Germinal center (tissue), 1 donor: Measurements from ENCODE around the gene ZYG11A.
"Not testable (repeated sequence)": the region's sequence is repeated elsewhere in the genome, so short reads cannot be mapped to it uniquely, and the experiment has no call there.

ENCODE experiments used
- DNase-seq: peaks from one replicate; pipeline ENCODE4 v3.0.0; 2012; ENCODE audit warnings: mixed read lengths, low spot score

Gene ZYG11A

GRCh38 chr1:52842643-52843310 is at the start of gene ZYG11A:
Gene ZYG11A (plus strand): TSS chr1:52842760. CDS start chr1:52842884, 124 bp downstream.
- DNase-seq: peak; percentile 90

GRCh38 chr1:52793717-52794116 is 48.8 kb upstream of the ZYG11A start:
- DNase-seq: not testable (repeated sequence)

- DNase-seq: no peak
These were observed 47.1 kb upstream of the ZYG11A start for GRCh38 chr1:52795464-52795863.

- DNase-seq: no peak
These were observed 44.2 kb upstream of the ZYG11A start for GRCh38 chr1:52798331-52798730.

GRCh38 chr1:52801011-52801410 is 41.5 kb upstream of the ZYG11A start:
- DNase-seq: no peak

- DNase-seq: not testable (repeated sequence)
These were observed 38.5 kb upstream of the ZYG11A start for GRCh38 chr1:52804083-52804482.

GRCh38 chr1:52814465-52814864 is 28.1 kb upstream of the ZYG11A start:
- DNase-seq: no peak

- DNase-seq: not testable (repeated sequence)
These were observed 21.7 kb upstream of the ZYG11A start for GRCh38 chr1:52820830-52821229.

- DNase-seq: peak; percentile 5
These were observed 16.7 kb upstream of the ZYG11A start for GRCh38 chr1:52825868-52826267.

- DNase-seq: no peak
These were observed 7.8 kb upstream of the ZYG11A start for GRCh38 chr1:52834798-52835197.

GRCh38 chr1:52836035-52836434 is 6.5 kb upstream of the ZYG11A start:
- no peak for DNase-seq

- DNase-seq: not testable (repeated sequence)
These were observed 3.4 kb upstream of the ZYG11A start for GRCh38 chr1:52839175-52839574.

GRCh38 chr1:52845119-52845518 is 2.6 kb downstream of the ZYG11A start:
- DNase-seq: not testable (repeated sequence)

GRCh38 chr1:52848423-52848822 is 5.9 kb downstream of the ZYG11A start:
- no peak for DNase-seq

- DNase-seq: no peak
These were observed 8.4 kb downstream of the ZYG11A start for GRCh38 chr1:52850951-52851350.

GRCh38 chr1:52852854-52853253 is 10.3 kb downstream of the ZYG11A start:
- DNase-seq: no peak

GRCh38 chr1:52855584-52855983 is 13.0 kb downstream of the ZYG11A start:
- no peak for DNase-seq

- no peak for DNase-seq
These were observed 13.5 kb downstream of the ZYG11A start for GRCh38 chr1:52856026-52856425.

- no peak for DNase-seq
These were observed 14.9 kb downstream of the ZYG11A start for GRCh38 chr1:52857443-52857842.

GRCh38 chr1:52862666-52863458 is 20.3 kb downstream of the ZYG11A start:
- DNase-seq: no peak

- DNase-seq: peak; percentile 28
These were observed 24.7 kb downstream of the ZYG11A start for GRCh38 chr1:52867087-52867863.

GRCh38 chr1:52869727-52870126 is 27.2 kb downstream of the ZYG11A start:
- not testable (repeated sequence) for DNase-seq

GRCh38 chr1:52876843-52877242 is 34.3 kb downstream of the ZYG11A start:
- DNase-seq: no peak
